ENCODE results near the gene PARD3B. TPM values are rescaled to one million over a fixed set of nuclear protein-coding genes. Genes with fewer than 3 reads are reported as not detected.
"Not testable (repeated sequence)": the region's sequence is repeated elsewhere in the genome, so short reads cannot be mapped to it uniquely, and the experiment has no call there.

Gene PARD3B
- total and polyA plus RNA-seq, 2 of the 8 experiments (the other 6 are each of a cell fraction or from before 2014, with no cell fraction given), result 1.2 to 5.7 TPM

DNA sequence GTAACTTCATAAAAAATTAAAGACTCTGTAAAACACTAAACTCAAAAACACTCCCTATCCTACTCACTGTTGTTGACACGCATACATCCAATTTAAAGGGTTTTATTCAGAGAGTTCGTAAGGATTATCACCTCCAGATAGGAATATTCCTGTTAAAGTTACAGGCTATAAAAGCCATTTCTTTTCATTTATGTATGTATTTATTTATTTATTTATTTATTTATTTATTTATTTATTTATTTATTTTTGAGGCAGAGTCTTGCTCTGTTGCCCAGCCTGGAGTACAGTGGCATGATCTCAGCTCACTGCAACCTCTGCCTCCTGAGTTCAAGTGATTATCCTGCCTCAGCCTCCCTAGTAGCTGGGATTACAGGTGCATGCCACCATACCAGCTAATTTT, 948.3 kb downstream of the PARD3B start:
- H2BK20ac ChIP-seq (ENCODE audit: low read length); CTCF ChIA-PET (ENCODE audit: partially characterized antibody); H3K9ac ChIP-seq (replicated peaks in 1 of 4; ENCODE audit: extremely low read depth in 1 of 4, low read depth in 3 of 4, low read length in 3 of 4); H3K4me3 ChIP-seq (ENCODE audit: extremely low read depth in 1 of 4, insufficient read depth in 2 of 4, low read depth in 3 of 4, low read length in 4 of 4); H3K79me1 ChIP-seq (ENCODE audit: low read depth, low read length); H4K91ac ChIP-seq (replicated peaks; ENCODE audit: insufficient read length, low read length); H2AK5ac ChIP-seq (ENCODE audit: low read depth, low read length); FAIRE-seq; H3K27me3 ChIP-seq (replicated peaks in 1 of 4; ENCODE audit: control insufficient read depth in 3 of 4, extremely low read depth in 1 of 4, insufficient read depth in 3 of 4, low read length in 3 of 4); H3K23ac ChIP-seq (ENCODE audit: insufficient read length); H3K4me2 ChIP-seq (ENCODE audit: insufficient read depth in 1 of 2, low read depth in 2 of 2, low read length in 2 of 2); H4K20me1 ChIP-seq (replicated peaks in 1 of 2; ENCODE audit: control insufficient read depth in 1 of 2, insufficient read depth in 2 of 2, low read length in 2 of 2); H4K8ac ChIP-seq (ENCODE audit: extremely low read depth, insufficient read depth, low read length); H3K27ac ChIP-seq (ENCODE audit: low read depth, low read length); DNase-seq (ENCODE audit: low read depth in 1 of 2, low spot score in 2 of 2); H3K4ac ChIP-seq (replicated peaks; ENCODE audit: insufficient read length, low read depth, low read length); H3K14ac ChIP-seq (ENCODE audit: insufficient read length); H3K18ac ChIP-seq (ENCODE audit: extremely low read depth, low read length); H3K36me3 ChIP-seq (ENCODE audit: control insufficient read depth in 2 of 4, insufficient read depth in 4 of 4, low read length in 3 of 4); POLR2A ChIA-PET (ENCODE audit: partially characterized antibody); H2BK15ac ChIP-seq (ENCODE audit: low read length); H3K9me3 ChIP-seq (ENCODE audit: insufficient read depth in 2 of 2, low read depth in 1 of 2, low read length in 1 of 2); H2BK12ac ChIP-seq (ENCODE audit: low read depth, low read length); H2BK5ac ChIP-seq (ENCODE audit: low read depth, low read length); H3K79me2 ChIP-seq (ENCODE audit: control insufficient read depth in 1 of 2, insufficient read depth in 2 of 2, low read length in 2 of 2); H3K23me2 ChIP-seq (ENCODE audit: low read depth, low read length); H2BK120ac ChIP-seq (replicated peaks; ENCODE audit: low read depth, low read length); H4K5ac ChIP-seq (ENCODE audit: insufficient read length, low read depth, low read length); H2AFZ ChIP-seq (ENCODE audit: low read length); H3K56ac ChIP-seq (replicated peaks; ENCODE audit: insufficient read length, low read depth, low read length); H3K4me1 ChIP-seq (replicated peaks in 1 of 4; ENCODE audit: control insufficient read depth in 3 of 4, insufficient read depth in 4 of 4, low read length in 3 of 4): not testable (repeated sequence)
- 93% methylated on average over 2 of the region's 2 CpGs; no CpG with 5 or more reads in 1 of the 2 experiments for WGBS, 2 experiments (ENCODE audit: extremely low coverage in 1 of 2, insufficient coverage in 1 of 2, insufficient read length in 1 of 2, insufficient replicate concordance in 2 of 2, low coverage in 1 of 2, low lambda C conversion rate in 2 of 2, missing lambda C conversion rate in 1 of 2)

All from H1 (cell line).